ENCODE data around the gene FAAP20.

The FAAP20 gene

GRCh38 chr1:2141025-2141424 is 53.5 kb downstream of the FAAP20 start:
- TF ChIP-seq EZH2phosphoT487 (IDR thresholded peaks at IDR 0.05; ENCODE audit: borderline replicate concordance) (no peak), CTCF (conservative IDR thresholded peaks at IDR 0.05; ENCODE audit: low read length) (no peak)
- Histone ChIP-seq H3K27me3 (ENCODE audit: insufficient read depth, low read length, poor library complexity, severe bottlenecking) (no peaks in the 10 kb centered on the region), H4K20me1 (ENCODE audit: insufficient read depth, low read length, poor library complexity, severe bottlenecking) (no peaks in the 10 kb centered on the region), H3K9me3 (ENCODE audit: insufficient read depth, low read depth, low read length) (no peaks in the 10 kb centered on the region), H3K4me1 (ENCODE audit: insufficient read depth, low read length, poor library complexity, severe bottlenecking) (peaks cover 12% of the 10 kb centered on the region), H3K9me2 (replicated peaks; ENCODE audit: low read depth, low read length) (no peaks in the 10 kb centered on the region), H3F3A (ENCODE audit: low read depth) (no peaks in the 10 kb centered on the region), H3K36me3 (ENCODE audit: insufficient read depth, low read length) (no peaks in the 10 kb centered on the region), H3K79me2 (ENCODE audit: insufficient read depth, low read length) (no peaks in the 10 kb centered on the region), H3K4me3 (ENCODE audit: low read length, poor library complexity, severe bottlenecking) (no peak overlapping the region), H3K4me2 (ENCODE audit: low read depth, low read length, poor library complexity, severe bottlenecking) (no peak overlapping the region), H2AFZ (ENCODE audit: low read length) (no peak overlapping the region), H3K9ac (ENCODE audit: low read depth, low read length, poor library complexity, severe bottlenecking) (no peak overlapping the region)

Measured in Loucy (cell line).